HG03575 (cell line): ENCODE measurements around the gene SMG6.
"Not testable (repeated sequence)": the region's sequence is repeated elsewhere in the genome, so short reads cannot be mapped to it uniquely, and the experiment has no call there.

Experiments
- ATAC-seq: cut with Tn5 transposase; IDR thresholded peaks from one replicate; pipeline ENCODE4 v1.9.1; 2021; ENCODE audit not compliant: unreplicated experiment, insufficient number of reproducible peaks, low FRiP score; ENCODE audit errors: extremely low read depth

SMG6 gene

GRCh38 chr17:2016494-2016893, 287.1 kb downstream of the SMG6 start:
- ATAC-seq, result no peak

GRCh38 chr17:2015314-2015713, 288.3 kb downstream of the SMG6 start:
- ATAC-seq, result no peak

- ATAC-seq, result no peak
Observed at GRCh38 chr17:2013994-2014317, 289.6 kb downstream of the SMG6 start.

GRCh38 chr17:2013220-2013993, 290.2 kb downstream of the SMG6 start:
- ATAC-seq, result not testable (repeated sequence)

GRCh38 chr17:2012499-2012898, 291.1 kb downstream of the SMG6 start:
- no peak for ATAC-seq

GRCh38 chr17:2011411-2012371, 291.9 kb downstream of the SMG6 start:
- no peak for ATAC-seq
